ENCODE data around the gene RHOB.
A peak's percentile ranks its signal among the peaks of the same experiment; 100 is the strongest.

The RHOB gene

GRCh38 chr2:20494241-20494640 is 47.4 kb downstream of the RHOB start:
- DNase-seq (ENCODE audit: low read depth): no peak

DNA sequence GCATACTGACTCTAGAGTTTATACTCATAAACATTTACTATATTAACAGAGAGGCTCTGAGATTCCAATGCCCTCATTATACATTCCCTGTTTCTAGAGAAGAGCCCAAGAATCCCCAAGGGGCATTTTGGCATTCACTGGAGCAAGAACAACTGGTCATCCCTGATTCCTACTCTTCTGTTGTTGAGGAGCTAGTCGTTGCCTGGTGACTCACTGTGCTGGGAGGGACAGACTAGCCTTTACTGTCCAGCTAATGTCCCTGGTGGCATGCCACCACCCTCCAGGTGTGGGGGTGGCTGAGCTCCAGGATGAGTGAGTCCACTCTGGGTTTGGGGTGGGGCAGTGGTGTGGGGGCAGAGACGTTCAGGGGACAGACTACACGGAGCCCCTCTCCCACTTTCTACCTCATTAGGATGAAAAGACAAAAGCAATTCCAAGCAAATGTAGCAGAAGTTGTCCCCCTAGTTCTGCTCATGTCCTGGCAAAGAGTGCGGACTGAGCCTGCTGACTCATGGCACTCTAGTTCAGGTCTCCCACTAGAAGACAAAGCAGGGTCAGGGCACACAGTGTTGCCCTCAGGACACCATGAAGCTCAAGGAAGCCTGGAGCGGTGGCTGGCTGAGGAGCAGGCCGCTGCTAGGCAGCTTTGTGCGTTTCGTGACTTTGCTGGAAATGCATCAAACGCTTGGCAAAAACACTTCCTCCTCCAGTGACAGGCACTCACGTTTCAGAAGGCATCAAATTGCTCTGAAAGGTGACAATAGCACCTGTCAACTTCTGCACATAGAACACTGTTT is 49.4 kb downstream of the RHOB start:
- peak; percentile 61 for DNase-seq (ENCODE audit: low read depth)

DNA sequence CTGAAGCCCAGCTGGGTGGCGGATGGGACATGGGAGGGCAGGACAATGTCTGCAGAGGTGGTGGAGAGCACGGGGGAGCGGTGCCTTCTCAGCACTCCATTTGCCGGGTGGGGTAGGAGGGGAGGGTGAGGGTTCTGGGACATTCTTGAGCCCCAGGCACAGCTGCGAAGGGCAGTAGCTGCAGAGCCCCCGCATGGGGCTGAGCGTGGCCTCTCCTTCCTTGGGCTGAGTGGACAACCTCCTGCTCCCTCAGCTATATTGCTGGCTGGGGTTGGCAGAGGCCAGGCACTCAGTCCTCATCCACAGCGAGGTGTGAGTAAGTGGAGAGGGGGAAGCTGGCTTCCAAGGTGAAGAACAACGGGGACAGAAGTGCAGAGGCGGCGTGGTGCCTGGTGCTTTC is 50.1 kb downstream of the RHOB start:
- no peak for DNase-seq (ENCODE audit: low read depth)
